BE2C (cell line): ENCODE data around the gene PIK3CB.

Source experiments
- DNase-seq: peaks from one replicate; pipeline ENCODE4 v3.0.0-alpha.2; 2020
- H3K27me3 ChIP-seq: fragments of 250-450 bp; sonication (Bioruptor Pico); 2 replicates; pipeline ENCODE4 v1.5.1; 2020; ENCODE audit warnings: mild to moderate bottlenecking
- H3K36me3 ChIP-seq: fragments of 250-450 bp; sonication (Bioruptor Pico); 2 replicates; pipeline ENCODE4 v1.5.1; 2020; ENCODE audit warnings: mild to moderate bottlenecking
- H3K4me1 ChIP-seq: fragments of 250-450 bp; sonication (Bioruptor Pico); 2 replicates; pipeline ENCODE4 v1.5.1; 2020
- H3K4me3 ChIP-seq: 2 replicates; pipeline ENCODE4 v1.5.1; 2011; ENCODE audit warnings: low read depth, low read length
- H3K9me3 ChIP-seq: fragments of 250-450 bp; sonication (Bioruptor Pico); 2 replicates; pipeline ENCODE4 v1.5.1; 2020
- TF ChIP-seq, protein P1 (sequence below): IDR thresholded peaks from 2 replicates; pipeline ENCODE4 v1.5.1; 2012; ENCODE audit warnings: mild to moderate bottlenecking, low read depth, low read length

The PIK3CB gene

DNA sequence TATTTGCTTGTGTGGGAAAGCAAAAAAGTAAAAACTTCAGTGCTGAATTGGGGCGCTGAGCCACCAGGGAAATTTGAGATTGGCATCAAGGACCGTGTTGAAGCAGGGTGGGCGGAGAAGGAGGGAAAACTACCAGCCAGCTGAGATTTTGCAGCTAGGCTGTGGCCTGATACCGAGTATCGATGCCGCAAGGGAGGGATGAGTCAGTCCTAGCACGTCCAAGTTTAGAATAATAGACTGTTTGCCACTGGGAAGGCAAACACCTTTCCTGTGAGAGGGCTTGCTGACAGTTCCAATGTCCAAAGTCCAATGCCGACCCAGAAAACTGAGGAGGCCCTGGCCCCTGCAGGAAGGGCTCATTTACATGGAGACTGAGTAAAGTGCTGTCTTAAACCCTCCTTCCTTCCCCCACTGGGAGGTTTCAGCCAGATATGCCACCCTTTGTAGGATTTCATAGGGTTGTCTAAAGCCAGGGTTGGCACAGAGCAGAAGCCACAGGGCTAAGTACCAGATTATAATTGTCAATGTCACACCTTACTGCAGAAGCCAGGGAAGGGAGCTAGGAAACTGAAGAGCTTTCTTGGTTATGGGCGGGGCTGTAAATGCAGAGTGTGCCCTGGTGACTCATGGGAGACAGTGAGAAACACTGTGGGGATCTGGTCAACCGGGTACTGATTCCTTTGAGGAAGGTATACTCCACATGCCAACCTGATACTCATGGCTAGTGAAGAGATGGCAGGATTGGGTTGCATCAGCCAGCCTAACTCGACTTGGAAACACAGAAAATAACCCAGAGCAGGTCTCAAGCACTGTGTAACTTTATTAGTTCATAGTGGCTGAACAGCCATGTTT is 28.4 kb upstream of the PIK3CB start:
- no peaks in the 10 kb centered on the region for H3K9me3 ChIP-seq
- H3K36me3 ChIP-seq = no peaks in the 10 kb centered on the region
- H3K27me3 ChIP-seq = no peaks in the 10 kb centered on the region
- TF ChIP-seq, protein P1, sequence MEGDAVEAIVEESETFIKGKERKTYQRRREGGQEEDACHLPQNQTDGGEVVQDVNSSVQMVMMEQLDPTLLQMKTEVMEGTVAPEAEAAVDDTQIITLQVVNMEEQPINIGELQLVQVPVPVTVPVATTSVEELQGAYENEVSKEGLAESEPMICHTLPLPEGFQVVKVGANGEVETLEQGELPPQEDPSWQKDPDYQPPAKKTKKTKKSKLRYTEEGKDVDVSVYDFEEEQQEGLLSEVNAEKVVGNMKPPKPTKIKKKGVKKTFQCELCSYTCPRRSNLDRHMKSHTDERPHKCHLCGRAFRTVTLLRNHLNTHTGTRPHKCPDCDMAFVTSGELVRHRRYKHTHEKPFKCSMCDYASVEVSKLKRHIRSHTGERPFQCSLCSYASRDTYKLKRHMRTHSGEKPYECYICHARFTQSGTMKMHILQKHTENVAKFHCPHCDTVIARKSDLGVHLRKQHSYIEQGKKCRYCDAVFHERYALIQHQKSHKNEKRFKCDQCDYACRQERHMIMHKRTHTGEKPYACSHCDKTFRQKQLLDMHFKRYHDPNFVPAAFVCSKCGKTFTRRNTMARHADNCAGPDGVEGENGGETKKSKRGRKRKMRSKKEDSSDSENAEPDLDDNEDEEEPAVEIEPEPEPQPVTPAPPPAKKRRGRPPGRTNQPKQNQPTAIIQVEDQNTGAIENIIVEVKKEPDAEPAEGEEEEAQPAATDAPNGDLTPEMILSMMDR = no peak
- no peak overlapping the region for H3K4me3 ChIP-seq
- DNase-seq = no peak
- H3K4me1 ChIP-seq = no peaks in the 10 kb centered on the region

DNA sequence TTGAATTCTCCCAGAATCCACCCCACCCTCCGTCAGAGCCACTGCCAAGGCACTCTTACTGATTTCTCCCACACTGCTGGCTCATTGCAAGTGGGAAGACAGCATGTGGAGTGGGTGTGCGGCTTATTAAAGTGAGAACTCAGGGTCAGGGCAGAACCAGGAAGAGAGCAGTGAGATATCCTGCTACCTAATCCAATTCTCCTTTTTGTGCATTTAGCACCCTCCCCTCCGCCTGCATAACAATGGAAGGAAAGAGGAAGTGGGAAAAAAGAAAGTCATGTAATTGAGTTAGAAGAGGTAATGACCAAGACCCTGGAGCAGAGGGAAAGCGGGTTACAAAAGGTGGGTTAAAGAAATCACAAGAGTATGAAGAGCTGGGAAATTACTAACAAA is 27.8 kb upstream of the PIK3CB start:
- Histone ChIP-seq H3K9me3 (no peaks in the 10 kb centered on the region), H3K4me3 (no peak overlapping the region), H3K4me1 (no peaks in the 10 kb centered on the region), H3K27me3 (no peaks in the 10 kb centered on the region), H3K36me3 (no peaks in the 10 kb centered on the region)
- no peak for DNase-seq
- TF ChIP-seq, protein P1 = no peak

GRCh38 chr3:138861798-138862197 is 27.1 kb upstream of the PIK3CB start:
- Histone ChIP-seq H3K4me3 (no peak overlapping the region), H3K36me3 (no peaks in the 10 kb centered on the region), H3K27me3 (no peaks in the 10 kb centered on the region), H3K4me1 (no peaks in the 10 kb centered on the region), H3K9me3 (no peaks in the 10 kb centered on the region)
- TF ChIP-seq, protein P1 = no peak
- DNase-seq = no peak

DNA sequence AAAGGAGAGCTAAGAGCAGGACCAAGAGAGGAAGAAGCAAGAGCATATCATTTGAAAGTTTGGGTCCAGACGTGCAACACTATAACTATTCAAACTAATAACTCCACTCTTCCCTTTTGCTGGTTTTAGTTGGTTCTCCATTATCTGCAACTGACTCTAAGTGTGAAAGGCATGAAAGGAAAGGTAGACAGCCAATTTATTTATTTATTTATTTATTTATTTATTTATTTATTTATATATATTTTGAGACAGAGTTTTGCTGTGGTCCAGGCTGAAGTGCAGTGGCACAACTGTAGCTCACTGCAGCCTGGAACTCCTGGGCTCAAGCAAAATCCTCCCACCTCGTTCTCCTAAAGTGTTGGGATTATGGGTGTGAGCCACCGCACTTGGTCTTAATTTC is 22.1 kb upstream of the PIK3CB start:
- TF ChIP-seq, protein P1 = no peak
- Histone ChIP-seq H3K36me3 (no peaks in the 10 kb centered on the region), H3K4me3 (no peak overlapping the region), H3K9me3 (no peaks in the 10 kb centered on the region), H3K27me3 (no peaks in the 10 kb centered on the region), H3K4me1 (no peaks in the 10 kb centered on the region)
- no peak for DNase-seq

DNA sequence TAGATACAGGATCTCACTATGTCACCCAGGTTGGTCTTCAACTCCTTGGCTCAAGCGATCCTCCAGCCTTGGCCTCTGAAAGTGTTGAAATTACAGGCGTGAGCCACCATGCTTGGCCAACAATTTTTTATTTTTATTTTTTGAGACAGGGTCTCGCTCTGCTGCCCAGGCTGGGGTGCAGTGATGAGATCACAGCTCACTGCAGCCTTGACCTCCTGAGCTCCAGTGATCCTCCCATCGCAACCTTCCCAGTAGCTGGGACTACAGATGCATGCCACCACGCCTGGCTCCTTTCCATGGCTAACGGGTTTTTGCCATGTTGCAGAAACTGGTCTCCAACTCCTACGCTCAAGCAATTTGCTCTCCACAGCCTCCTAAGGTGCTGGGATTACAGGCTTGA is 20.2 kb upstream of the PIK3CB start:
- Histone ChIP-seq H3K36me3 (no peaks in the 10 kb centered on the region), H3K4me1 (no peaks in the 10 kb centered on the region), H3K27me3 (no peaks in the 10 kb centered on the region), H3K4me3 (no peak overlapping the region), H3K9me3 (no peaks in the 10 kb centered on the region)
- no peak for DNase-seq
- TF ChIP-seq, protein P1 = no peak

DNA sequence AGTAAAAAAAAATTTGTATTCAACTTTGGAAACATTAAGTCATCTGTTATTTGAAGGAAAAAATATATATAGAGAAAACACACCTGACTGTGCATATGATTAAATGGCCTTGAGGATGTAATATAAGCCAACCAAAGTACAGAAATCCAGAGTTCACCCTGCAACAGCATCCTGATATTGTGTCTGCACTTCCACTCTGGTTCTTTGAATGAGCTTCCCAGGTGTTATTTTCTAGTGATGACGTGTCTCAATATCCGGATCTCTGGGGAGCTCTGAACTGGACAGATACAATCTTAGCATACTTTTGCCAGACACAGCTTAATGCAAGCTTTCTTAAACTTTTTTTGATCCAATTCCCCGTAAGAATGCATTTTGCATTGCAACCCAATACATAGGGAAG is 19.5 kb upstream of the PIK3CB start:
- Histone ChIP-seq H3K4me1 (no peaks in the 10 kb centered on the region), H3K9me3 (no peaks in the 10 kb centered on the region), H3K36me3 (no peaks in the 10 kb centered on the region), H3K4me3 (no peak overlapping the region), H3K27me3 (no peaks in the 10 kb centered on the region)
- DNase-seq = no peak
- TF ChIP-seq, protein P1 = no peak
